ENCODE data around the gene FKBP8. TPM values are rescaled to one million over a fixed set of nuclear protein-coding genes. Genes with fewer than 3 reads are reported as not detected.
"Not testable (repeated sequence)": the region's sequence is repeated elsewhere in the genome, so short reads cannot be mapped to it uniquely, and the experiment has no call there.

The FKBP8 gene
- total RNA-seq, result 297 and 321 TPM in 2 replicates

DNA sequence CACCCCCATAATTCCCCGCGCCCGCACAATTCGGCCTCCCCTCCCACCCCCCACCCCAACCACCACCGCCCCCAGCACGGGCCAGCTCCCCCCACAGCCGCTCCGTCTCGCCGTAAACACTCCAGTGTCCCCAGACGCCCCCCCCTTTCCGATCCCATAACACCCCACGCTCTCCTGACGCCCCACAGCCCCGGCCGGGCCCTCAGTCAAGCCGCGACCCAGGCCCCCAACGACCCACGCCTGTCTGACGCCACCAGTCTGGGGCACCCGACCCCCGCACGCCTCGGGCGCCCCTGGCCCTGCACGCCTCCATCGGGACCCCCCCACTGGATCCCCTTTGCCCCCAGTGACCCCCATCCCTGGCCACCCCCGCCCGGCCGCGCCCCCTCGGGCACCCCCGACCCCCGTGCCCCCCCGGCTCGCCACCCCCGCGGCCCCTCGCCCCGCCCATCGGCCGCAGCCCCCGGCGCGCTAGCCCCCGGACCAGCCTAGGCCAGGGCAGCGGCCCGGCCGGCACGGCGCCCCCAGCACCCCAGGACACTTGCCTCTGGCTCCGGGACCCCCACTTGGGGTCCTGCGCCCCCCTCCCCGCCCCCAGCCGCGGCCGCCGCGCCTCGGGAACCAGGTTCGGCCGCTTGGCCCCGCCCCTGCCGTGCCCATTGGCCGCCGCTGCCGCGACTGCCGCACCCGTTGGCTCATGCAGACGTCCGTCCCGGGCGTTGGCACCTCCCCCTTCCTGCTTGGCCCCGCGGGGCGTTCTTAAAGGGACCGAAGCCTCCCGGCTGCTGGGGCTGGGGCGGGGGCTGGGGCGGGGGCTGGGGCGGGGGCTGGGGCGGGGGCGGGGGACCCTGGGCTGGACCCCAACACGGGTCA, at the start of gene FKBP8:
Gene FKBP8, minus strand, starts transcription at position 633 of the 873 bp plus-strand sequence. CDS start 1,603 bp downstream, outside the sequence.
- DNase-seq (ENCODE audit: extremely low read depth, low read depth, low spot score), result no peak

DNA sequence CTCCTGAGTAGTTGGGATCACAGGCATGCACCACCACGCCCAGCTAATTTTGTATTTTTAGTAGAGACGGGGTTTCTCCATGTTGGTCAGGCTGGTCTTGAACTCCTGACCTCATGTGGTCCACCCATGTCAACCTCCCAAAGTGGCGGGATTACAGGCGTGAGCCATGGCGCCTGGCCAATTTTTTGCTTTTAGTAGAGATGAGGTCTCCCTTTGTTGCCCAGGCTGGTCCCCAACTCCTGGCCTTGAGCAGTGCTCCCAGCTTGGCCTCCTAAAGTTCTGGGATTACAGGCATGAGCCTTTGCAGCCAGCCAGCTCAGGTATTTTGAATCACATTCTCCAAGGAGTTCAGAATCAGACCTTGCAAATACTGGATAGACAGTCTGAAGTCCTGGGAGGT, 49.4 kb upstream of the FKBP8 start:
- not testable (repeated sequence) for DNase-seq (ENCODE audit: extremely low read depth, low read depth, low spot score)

DNA sequence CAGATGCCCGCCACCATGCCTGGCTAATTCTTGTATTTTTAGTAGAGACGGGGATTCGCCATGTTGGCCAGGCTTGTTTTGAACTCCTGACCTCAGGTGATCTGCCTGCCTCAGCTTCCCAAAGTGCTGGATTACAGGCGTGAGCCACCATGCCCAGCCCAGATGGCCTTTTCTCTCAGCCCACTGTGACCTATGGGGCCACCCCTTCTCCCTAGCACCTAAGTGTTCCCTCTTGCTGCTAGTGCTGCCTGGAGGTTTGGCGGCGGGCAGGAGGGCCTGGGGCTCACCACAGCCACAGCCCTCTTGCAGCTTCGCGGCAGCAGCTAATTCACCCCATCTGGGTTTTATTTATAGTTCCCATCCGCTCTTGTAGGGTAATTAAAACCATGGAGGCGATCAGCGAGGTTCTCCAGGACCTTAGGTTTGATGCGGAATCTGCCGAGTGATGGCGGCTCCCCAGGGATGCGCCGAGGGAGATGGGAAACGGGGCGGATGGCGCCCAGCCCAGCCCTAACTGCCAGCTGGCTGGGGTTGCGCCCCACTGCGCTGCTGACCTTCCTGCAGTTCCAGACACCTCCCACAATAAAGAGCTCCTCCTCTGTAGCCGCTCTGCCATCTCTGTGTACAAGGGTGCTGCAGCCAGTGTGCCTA, 48.5 kb upstream of the FKBP8 start:
- DNase-seq (ENCODE audit: extremely low read depth, low read depth, low spot score), result no peak

DNA sequence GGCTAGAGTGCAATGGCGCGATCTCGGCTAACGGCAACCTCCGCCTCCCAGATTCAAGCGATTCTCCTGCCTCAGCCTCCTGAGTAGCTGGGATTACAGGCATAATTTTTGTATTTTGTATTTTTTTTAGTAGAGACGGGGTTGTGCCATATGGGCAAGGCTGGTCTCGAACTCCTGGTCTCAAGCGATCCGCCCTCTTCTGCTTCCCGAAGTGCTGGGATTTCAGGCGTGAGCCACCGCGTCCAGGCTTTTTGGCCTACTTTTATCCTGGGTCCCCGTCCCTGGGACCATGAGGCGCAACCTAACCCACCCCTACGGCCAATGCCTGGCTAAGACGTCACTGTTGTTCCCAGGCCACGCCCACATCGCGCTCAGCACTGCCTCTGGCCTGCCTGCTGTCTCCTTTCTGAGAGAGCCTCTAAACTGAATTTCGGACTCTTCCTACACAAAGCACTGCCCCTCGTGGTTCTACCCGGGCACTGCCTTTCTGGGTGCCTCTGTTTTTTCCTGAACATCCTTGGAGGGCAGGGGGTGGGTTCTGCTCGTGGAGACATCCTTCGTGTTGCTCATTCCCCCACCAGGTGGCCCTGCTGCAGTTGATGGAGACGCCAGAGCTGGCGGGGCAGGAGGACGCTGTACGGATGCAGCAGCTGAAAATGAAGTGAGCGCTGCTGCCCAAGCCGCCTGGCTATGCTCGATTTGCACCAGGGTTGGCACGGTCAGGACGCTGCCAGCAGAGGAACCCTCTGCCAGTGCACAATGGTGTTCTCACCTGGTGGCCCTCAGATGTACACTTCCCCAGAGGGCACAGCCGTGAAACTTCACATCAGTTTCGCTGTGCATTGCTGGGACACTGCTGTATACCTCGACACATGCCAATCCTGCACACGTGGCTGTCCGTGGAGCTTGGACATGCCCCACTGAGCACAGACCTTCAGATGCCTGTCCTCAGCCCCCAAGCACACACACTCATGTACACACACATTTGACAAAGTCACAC, 47.2 kb upstream of the FKBP8 start:
- no peak for DNase-seq (ENCODE audit: extremely low read depth, low read depth, low spot score)

DNA sequence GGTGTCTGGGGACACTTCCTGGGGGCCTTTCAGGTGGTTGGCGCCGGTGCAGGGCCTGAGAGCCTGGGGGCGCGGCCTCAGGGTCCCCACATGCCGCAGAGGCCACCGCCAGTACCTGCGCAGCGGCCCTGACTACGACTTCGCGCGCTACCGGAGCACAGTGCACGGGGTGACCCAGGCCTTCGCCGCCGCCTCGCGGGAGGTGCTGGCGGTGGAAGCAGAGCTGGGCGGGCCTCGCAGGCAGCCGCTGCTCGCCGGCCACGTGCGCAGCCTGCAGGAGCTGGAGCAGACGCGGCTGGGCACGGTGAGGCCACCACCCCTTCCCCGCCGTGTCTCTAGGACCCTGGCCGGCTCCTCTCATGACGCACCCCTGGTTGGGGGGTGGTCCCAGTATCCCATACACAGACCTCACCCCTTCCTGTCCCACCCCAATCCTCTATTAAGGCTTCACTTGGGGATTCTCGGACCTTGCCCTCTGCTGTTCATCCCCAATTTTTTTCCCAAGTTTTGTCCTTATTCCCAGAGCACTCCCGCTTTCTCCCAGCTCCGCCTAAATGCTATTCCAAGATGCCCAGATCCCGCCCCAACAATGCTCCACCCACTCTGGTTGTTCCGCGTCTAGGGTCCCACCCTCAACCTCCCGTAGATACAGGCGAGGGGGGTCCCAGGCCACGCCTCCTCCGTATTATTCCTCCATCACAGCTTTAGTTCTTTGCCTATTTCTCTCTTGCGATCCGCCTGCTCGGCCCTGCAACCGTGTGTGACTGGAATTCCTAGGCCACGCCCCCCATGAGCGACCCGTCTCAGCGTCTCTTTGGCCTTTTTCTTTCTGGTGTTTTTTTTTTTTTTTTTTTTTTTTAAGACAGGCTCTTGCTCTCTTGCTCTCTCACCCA, 46.3 kb upstream of the FKBP8 start:
- DNase-seq (ENCODE audit: extremely low read depth, low read depth, low spot score), result no peak

DNA sequence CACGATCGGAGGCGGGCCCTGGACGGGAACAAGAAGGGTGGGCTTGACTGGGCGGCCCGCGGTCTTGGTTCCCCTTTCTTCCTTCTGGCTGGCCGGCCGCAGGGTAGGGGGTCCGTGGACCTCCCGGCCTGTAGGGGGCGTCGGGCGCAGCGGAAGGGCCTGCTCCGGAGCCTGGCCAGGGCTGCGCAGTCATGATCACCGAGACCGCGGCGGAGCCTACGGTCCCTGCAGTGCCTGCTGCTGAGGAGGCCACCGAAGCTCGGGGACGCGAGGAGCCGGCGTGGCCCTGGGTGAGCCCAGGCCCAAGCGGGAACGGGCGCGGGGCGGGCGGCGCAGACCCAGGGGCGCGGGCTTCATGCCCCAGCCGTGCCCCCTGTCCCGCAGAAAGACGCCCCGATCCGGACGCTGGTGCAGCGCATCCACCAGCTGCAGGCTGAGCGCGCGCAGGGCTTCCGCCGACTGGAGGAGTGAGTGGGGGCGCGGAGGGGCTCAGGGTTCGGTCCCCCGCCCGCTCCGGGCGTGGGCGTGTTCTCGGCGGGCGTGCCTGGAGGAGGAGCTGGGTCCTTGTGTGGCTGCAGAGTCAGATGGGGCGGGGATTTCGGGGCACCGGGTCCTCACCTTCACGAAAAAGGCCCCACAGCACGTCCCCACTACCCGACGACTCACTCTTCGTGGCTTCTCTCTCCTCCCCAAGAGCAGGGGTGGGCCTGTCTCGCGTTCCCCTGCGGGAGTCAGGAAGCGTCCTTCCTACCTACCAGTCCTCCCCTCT, 45.4 kb upstream of the FKBP8 start, which contains the start of gene REX1BD:
Gene REX1BD, plus strand, starts transcription at position 188 of the 769 bp plus-strand sequence. Its CDS starts 4 bp downstream, at position 192.
- no peak for DNase-seq (ENCODE audit: extremely low read depth, low read depth, low spot score)

DNA sequence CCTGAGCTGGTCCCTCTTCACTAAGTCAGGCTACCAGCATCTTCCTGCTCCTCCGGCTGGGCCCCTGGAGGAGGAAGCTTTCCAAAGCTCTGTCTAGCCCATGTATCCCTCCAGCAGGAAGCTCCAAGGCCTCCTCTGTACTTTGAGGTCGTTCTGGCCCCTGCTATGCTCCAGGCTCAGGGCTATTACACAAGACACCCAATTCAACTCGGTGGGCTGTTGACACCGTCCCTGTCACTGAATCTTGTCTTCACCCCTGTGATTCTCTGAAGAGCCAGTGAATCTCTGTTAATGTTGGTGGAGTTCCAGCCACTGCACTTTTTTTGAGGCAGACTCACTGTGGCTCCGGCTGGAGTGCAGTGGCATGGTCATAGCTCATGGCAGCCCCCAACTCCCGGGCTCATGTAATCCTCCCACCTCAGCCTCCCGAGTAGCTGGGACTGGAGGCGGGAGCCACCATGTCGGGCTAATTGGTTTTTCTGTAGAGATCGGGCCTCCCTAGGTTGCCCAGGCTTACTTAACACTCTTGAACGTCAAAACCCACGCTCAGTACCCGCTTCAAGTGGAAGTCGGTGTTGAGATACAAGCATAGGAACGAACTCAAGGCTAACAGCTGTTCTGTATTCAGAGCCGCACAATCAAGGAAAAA, 44.7 kb upstream of the FKBP8 start:
- DNase-seq (ENCODE audit: extremely low read depth, low read depth, low spot score), result no peak

DNA sequence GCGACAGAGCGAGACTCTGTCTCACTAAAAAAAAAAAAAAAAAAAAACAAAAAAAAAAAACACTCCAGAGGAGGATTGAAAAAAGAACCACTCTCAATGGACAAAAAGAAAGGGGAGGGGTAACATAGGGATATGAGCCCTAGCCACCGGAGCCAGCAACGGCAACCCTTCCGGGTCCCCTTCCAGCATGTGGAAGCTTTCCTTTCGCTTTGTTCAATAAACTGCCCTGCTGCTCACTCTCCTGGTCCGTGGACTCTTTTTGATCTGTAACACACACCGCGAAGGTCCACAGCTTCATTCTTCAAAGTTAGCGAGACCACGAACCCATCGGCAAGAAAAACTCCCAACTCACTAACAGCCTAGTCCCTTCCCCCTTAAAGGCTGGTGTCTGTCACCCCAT, 44.2 kb upstream of the FKBP8 start:
- no peak for DNase-seq (ENCODE audit: extremely low read depth, low read depth, low spot score)

DNA sequence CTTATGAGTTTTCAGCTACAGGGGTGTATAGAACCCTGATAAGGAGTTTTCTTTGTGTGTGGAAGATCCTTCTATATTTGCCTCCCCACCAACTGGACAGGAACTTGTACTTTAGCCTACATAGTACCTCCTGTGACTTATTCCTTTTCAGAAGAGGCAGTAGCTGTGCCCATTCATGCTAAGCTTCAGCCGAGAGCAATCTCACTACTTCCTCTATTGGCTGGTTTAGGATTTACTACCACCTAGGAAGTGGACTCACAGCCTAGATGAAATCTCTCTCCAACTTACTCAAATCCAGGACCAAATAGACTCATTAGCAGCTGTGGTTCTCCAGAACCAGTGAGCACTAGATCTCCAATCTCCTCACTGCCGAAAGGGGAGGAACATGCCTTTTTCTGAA, 42.9 kb upstream of the FKBP8 start:
- DNase-seq (ENCODE audit: extremely low read depth, low read depth, low spot score), result no peak

DNA sequence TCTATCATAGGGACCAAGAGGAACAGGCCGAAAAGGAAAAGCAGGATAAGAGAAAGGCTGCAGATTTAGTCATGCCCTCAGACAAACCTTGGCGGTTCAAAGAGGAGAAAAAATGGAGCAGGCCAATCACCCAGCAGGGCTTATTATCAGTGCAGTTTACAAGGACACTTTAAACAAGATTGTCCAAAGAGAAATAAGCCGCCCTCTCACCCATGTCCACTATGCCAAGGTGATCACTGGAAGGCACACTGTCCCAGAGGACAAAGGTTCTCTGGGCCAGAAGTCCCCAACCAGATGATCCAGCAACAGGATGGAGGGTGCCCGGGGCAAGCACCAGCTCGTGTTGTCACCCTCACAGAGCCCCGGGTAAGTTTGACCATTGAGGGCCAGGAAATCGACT, 36.9 kb upstream of the FKBP8 start:
- no peak for DNase-seq (ENCODE audit: extremely low read depth, low read depth, low spot score)

DNA sequence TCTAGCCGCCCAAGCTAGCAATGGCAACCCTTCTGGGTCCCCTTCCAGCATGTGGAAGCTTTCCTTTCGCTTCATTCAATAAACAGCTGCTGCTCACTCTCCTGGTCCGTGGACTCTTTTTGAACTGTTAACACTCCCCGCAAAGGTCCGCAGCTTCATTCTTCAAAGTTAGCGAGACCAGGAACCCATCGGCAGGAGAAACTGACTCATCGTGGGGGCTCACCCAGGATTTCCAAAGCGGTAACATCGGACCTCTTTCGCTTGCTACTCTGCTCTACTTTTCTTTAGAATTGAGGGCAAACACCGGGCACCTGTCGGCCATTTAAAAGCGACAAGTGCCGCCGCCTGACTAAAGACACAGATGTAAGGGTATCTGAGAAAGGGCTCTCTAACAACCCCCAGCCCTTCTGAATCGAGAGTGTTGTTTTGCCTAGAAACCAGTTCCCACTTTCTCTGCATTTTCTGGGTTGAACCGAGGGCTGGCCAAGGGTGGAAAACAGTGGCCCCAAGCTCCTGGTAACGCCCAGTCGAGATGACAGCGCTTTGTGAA, 34.1 kb upstream of the FKBP8 start:
- no peak for DNase-seq (ENCODE audit: extremely low read depth, low read depth, low spot score)

DNA sequence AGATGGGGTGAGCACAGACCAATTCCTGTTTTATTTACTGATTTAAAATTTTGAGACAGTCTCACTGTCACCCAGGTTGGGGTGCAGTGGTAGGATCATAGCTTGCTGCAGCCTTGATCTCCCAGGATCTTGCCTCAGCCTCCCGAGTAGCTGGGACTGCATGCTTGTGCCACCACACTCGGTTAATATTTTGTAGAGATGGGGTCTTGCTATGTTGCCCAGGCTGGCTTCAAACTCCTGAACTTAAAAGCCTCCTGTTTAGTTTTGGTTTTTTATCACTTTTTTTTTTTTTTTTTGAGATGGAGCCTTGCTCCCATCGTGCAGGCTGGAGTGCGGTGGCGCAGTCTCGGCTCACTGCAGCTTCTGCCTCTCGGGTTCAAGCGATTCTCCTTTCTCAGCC, 33.0 kb upstream of the FKBP8 start:
- no peak for DNase-seq (ENCODE audit: extremely low read depth, low read depth, low spot score)

DNA sequence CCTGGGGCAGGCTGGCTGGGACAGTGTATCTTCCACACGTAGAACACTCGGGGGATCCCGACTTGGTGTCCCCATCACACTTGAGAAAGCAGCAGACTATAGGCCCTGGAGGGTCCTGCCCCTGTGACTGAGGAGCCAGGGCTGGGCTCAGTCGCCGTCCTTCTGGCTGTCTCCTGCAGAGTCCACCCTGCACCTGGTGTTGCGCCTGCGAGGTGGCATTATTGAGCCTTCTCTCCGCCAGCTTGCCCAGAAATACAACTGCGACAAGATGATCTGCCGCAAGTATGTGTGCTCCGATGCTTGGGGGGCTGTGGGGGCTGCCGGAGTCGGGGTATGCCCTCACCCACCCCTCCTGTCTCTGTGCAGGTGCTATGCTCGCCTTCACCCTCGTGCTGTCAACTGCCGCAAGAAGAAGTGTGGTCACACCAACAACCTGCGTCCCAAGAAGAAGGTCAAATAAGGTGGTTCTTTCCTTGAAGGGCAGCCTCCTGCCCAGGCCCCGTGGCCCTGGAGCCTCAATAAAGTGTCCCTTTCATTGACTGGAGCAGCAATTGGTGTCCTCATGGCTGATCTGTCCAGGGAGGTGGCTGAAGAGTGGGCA, 31.4 kb upstream of the FKBP8 start:
- DNase-seq (ENCODE audit: extremely low read depth, low read depth, low spot score), result no peak

DNA sequence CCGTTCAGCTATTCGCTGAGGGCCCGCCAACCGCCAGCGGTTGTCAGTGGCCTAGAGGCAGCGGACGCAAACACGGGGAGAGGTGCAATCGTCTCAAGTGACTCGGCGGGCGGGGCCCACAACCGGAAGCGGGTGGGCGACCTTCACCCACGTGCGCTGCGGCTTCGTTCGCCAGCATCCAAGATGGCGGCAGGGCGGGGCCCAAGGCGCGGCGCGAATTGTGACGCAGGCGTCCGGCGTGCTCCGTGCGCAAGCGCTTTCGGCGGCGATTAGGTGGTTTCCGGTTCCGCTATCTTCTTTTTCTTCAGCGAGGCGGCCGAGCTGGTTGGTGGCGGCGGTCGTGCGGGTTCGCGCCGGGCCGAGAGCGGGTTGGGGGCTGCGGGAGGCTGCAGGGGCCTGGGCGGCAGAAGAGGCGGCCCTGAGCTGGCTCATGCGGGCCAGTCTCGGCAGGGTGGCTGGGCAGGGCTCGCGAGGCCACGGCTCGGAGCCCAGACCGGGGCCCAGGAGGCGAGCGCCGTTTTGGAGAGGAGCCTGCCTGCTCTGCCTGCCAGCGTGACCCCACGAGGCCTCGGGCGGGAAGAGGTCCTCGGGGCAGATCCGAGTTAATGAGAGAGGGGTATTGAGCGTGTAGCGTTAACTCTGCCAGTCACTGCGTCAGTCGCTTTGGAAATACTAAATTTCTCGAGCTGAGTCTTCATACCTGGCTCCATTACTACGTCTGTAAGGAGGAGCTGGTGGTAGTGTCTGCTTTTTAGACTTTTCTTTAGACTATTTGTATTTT, 28.4 kb upstream of the FKBP8 start, which contains the start of gene UBA52:
Gene UBA52, plus strand, starts transcription at position 294 of the 781 bp plus-strand sequence. CDS start 1,444 bp downstream, outside the sequence.
- DNase-seq (ENCODE audit: extremely low read depth, low read depth, low spot score), result peak; percentile 61

DNA sequence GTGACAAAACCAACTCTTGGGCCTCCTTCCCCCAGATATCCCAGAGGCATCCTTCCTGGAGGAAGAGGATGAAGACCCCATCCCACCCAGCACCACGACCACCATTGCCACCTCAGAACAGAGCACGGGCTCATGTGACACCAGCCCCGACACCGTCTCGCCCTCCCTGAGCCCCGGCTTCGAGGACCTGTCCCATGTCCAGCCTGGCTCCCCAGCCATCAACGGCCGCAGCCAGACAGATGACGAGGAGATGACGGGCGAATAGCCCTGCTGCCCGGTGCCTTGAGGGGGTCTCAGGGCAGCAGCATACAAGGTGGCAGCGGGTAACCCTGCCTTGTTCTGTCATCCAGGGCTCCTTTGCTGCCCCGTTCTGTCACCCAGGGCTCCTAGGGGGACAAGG, 25.0 kb upstream of the FKBP8 start:
- no peak for DNase-seq (ENCODE audit: extremely low read depth, low read depth, low spot score)

DNA sequence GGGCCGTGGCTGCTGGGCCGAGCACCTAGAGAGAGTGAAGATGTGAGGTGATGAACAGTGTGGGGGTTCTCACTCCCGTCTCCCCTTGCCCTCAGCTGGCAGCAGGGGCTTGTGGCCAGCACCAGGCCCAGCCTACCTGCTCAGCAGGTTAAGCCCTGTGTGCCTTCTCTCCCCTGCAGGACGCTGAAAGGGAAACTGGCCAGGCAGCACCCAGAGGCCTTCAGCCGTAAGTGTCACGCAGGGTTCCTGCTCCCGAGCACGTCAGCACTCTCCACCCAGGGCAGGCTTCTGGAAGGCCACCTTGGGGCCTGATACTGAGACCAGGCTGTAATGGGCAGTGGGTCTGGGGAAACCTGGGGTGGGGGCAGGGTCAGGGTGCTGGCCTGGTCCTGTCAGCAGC, 23.6 kb upstream of the FKBP8 start:
- no peak for DNase-seq (ENCODE audit: extremely low read depth, low read depth, low spot score)

DNA sequence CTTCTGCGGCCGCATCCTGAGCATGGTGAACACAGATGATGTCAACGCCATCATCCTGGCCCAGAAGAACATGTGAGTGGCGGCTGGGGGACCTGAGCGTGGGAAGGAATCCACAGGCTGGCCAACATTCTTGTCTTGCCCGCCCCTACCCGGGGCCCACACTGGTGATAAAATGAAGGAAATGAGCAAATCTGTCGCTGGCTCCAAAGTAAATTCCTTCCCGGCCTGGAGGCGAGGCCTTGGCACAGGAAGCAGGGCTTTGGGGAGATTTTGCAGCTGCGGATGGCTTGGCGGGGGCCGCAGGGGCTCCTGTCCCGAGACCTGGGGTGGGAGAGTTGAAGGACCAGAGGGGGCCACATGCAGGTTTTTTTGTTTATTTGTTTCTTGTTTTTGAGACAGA, 18.7 kb upstream of the FKBP8 start:
- DNase-seq (ENCODE audit: extremely low read depth, low read depth, low spot score), result no peak
